GM12891 (cell line): ENCODE measurements around the gene UGT2B17.
"Not testable (repeated sequence)": the region's sequence is repeated elsewhere in the genome, so short reads cannot be mapped to it uniquely, and the experiment has no call there.

Source experiments
- PAX5 ChIP-seq: IDR thresholded peaks from 2 replicates; pipeline ENCODE4 v1.6.1; 2011; ENCODE audit warnings: low read length, moderate library complexity, mild to moderate bottlenecking; ENCODE audit not compliant: insufficient read depth, severe bottlenecking
- POLR2A ChIP-seq: IDR thresholded peaks from 2 replicates; pipeline ENCODE4 v1.6.1; 2011; ENCODE audit warnings: low read depth, low read length, control low read depth
- POLR2AphosphoS5 ChIP-seq: IDR thresholded peaks from 2 replicates; pipeline ENCODE4 v1.6.1; 2011; ENCODE audit warnings: low read depth, low read length, control low read depth
- POU2F2 ChIP-seq: IDR thresholded peaks from 2 replicates; pipeline ENCODE4 v1.6.1; 2011; ENCODE audit warnings: low read depth, mild to moderate bottlenecking, control low read depth, low read length, moderate library complexity
- SPI1 ChIP-seq: IDR thresholded peaks from 2 replicates; pipeline ENCODE4 v1.6.1; 2011; ENCODE audit warnings: low read depth, low read length, control low read depth
- TAF1 ChIP-seq: IDR thresholded peaks from 2 replicates; pipeline ENCODE4 v1.6.1; 2011; ENCODE audit warnings: low read depth, low read length, control low read depth

GRCh38 chr4:68553830-68554229 is 22.3 kb downstream of the UGT2B17 start:
- TF ChIP-seq POLR2AphosphoS5, POLR2A, POU2F2, TAF1, SPI1, PAX5: not testable (repeated sequence)
